ENCODE data around the gene CTIF. TPM values are rescaled to one million over a fixed set of nuclear protein-coding genes. Genes with fewer than 3 reads are reported as not detected.

Gene CTIF
- total and polyA plus RNA-seq, 2 donors (not counting 1 experiment from before 2014, with no cell fraction given): 27.2 to 28.1 TPM

DNA sequence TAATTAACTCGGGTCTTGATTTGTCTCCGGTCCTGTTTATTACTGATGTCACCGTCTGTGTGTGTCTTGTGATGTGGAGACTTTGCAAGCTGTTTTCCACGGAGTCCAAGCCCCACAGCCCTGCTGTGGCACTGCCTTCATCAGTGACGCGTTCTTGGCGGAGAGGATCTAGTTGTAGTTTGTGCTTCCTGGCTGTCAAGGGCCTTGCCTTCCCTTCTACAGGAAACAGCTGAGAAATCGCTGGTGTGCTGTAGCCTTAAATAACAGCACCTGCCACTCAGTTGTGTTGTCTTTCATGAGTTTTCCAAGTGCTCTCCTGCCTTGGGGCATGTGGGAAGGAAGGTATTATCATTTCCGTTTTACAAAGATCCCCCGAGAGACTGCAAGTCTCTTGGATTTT lies 26.3 kb downstream of the CTIF start:
- H4K20me1 ChIP-seq (ENCODE audit: control insufficient read depth, extremely low read depth, insufficient read depth, low read length): no peaks in the 10 kb centered on the region
- DNase-seq (ENCODE audit: low read depth in 2 of 2): no peak
- peaks cover 58% of the 10 kb centered on the region for H3K79me2 ChIP-seq (ENCODE audit: control insufficient read depth, insufficient read depth, low read length)
- no peak overlapping the region for H3K4me2 ChIP-seq (ENCODE audit: extremely low read depth, insufficient read depth, low read length)
- TF ChIP-seq, protein P1, sequence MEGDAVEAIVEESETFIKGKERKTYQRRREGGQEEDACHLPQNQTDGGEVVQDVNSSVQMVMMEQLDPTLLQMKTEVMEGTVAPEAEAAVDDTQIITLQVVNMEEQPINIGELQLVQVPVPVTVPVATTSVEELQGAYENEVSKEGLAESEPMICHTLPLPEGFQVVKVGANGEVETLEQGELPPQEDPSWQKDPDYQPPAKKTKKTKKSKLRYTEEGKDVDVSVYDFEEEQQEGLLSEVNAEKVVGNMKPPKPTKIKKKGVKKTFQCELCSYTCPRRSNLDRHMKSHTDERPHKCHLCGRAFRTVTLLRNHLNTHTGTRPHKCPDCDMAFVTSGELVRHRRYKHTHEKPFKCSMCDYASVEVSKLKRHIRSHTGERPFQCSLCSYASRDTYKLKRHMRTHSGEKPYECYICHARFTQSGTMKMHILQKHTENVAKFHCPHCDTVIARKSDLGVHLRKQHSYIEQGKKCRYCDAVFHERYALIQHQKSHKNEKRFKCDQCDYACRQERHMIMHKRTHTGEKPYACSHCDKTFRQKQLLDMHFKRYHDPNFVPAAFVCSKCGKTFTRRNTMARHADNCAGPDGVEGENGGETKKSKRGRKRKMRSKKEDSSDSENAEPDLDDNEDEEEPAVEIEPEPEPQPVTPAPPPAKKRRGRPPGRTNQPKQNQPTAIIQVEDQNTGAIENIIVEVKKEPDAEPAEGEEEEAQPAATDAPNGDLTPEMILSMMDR (conservative IDR thresholded peaks at IDR 0.05 in 1 of 2, IDR thresholded peaks at IDR 0.05 in 1 of 2; ENCODE audit: low read depth in 1 of 2, low read length in 2 of 2): no peak
- no peak for TF ChIP-seq EZH2 (IDR thresholded peaks at IDR 0.05; ENCODE audit: low read length, missing control alignments)
- H3K9me3 ChIP-seq (ENCODE audit: control insufficient read depth, insufficient read depth, low read depth, low read length): no peaks in the 10 kb centered on the region
- H3K4me1 ChIP-seq (ENCODE audit: control insufficient read depth, extremely low read depth, insufficient read depth, low read length): peaks cover 10% of the 10 kb centered on the region
- H3K9ac ChIP-seq (ENCODE audit: insufficient read depth, low read length): no peak overlapping the region
- no peaks in the 10 kb centered on the region for H3K27me3 ChIP-seq (ENCODE audit: control insufficient read depth, insufficient read depth, low read length)
- no peaks in the 10 kb centered on the region for H3K36me3 ChIP-seq (ENCODE audit: control insufficient read depth, insufficient read depth, low read length)
- H2AFZ ChIP-seq (ENCODE audit: low read length): no peak overlapping the region
- H3K27ac ChIP-seq (ENCODE audit: insufficient read depth, low read length): no peak overlapping the region
- H3K4me3 ChIP-seq (replicated peaks in 1 of 4; ENCODE audit: control extremely low read depth in 1 of 4, insufficient read depth in 1 of 4, low read depth in 3 of 4, low read length in 4 of 4): no peak overlapping the region

- DNase-seq (ENCODE audit: low read depth in 2 of 2): no peak
- Histone ChIP-seq H3K4me2 (ENCODE audit: extremely low read depth, insufficient read depth, low read length) (no peak overlapping the region), H3K4me3 (replicated peaks in 1 of 4; ENCODE audit: control extremely low read depth in 1 of 4, insufficient read depth in 1 of 4, low read depth in 3 of 4, low read length in 4 of 4) (no peak overlapping the region), H3K9ac (ENCODE audit: insufficient read depth, low read length) (no peak overlapping the region), H3K27ac (ENCODE audit: insufficient read depth, low read length) (no peak overlapping the region), H3K79me2 (ENCODE audit: control insufficient read depth, insufficient read depth, low read length) (peaks cover 59% of the 10 kb centered on the region), H3K27me3 (ENCODE audit: control insufficient read depth, insufficient read depth, low read length) (no peaks in the 10 kb centered on the region), H4K20me1 (ENCODE audit: control insufficient read depth, extremely low read depth, insufficient read depth, low read length) (no peaks in the 10 kb centered on the region), H2AFZ (ENCODE audit: low read length) (no peak overlapping the region), H3K36me3 (ENCODE audit: control insufficient read depth, insufficient read depth, low read length) (no peaks in the 10 kb centered on the region), H3K9me3 (ENCODE audit: control insufficient read depth, insufficient read depth, low read depth, low read length) (no peaks in the 10 kb centered on the region), H3K4me1 (ENCODE audit: control insufficient read depth, extremely low read depth, insufficient read depth, low read length) (peaks cover 10% of the 10 kb centered on the region)
- TF ChIP-seq, protein P1 (conservative IDR thresholded peaks at IDR 0.05 in 1 of 2, IDR thresholded peaks at IDR 0.05 in 1 of 2; ENCODE audit: low read depth in 1 of 2, low read length in 2 of 2): no peak
- TF ChIP-seq EZH2 (IDR thresholded peaks at IDR 0.05; ENCODE audit: low read length, missing control alignments): no peak
Measured at GRCh38 chr18:48566589-48566988, 27.8 kb downstream of the CTIF start.

- Histone ChIP-seq H3K9me3 (ENCODE audit: control insufficient read depth, insufficient read depth, low read depth, low read length) (no peaks in the 10 kb centered on the region), H3K27ac (ENCODE audit: insufficient read depth, low read length) (no peak overlapping the region), H3K36me3 (ENCODE audit: control insufficient read depth, insufficient read depth, low read length) (no peaks in the 10 kb centered on the region), H3K9ac (ENCODE audit: insufficient read depth, low read length) (no peak overlapping the region), H2AFZ (ENCODE audit: low read length) (no peak overlapping the region), H3K4me2 (ENCODE audit: extremely low read depth, insufficient read depth, low read length) (no peak overlapping the region), H3K27me3 (ENCODE audit: control insufficient read depth, insufficient read depth, low read length) (no peaks in the 10 kb centered on the region), H3K4me3 (replicated peaks in 1 of 4; ENCODE audit: control extremely low read depth in 1 of 4, insufficient read depth in 1 of 4, low read depth in 3 of 4, low read length in 4 of 4) (no peak overlapping the region), H3K4me1 (ENCODE audit: control insufficient read depth, extremely low read depth, insufficient read depth, low read length) (peaks cover 8% of the 10 kb centered on the region), H3K79me2 (ENCODE audit: control insufficient read depth, insufficient read depth, low read length) (peaks cover 58% of the 10 kb centered on the region), H4K20me1 (ENCODE audit: control insufficient read depth, extremely low read depth, insufficient read depth, low read length) (no peaks in the 10 kb centered on the region)
- no peak for TF ChIP-seq EZH2 (IDR thresholded peaks at IDR 0.05; ENCODE audit: low read length, missing control alignments)
- TF ChIP-seq, protein P1 (conservative IDR thresholded peaks at IDR 0.05 in 1 of 2, IDR thresholded peaks at IDR 0.05 in 1 of 2; ENCODE audit: low read depth in 1 of 2, low read length in 2 of 2): no peak
- DNase-seq (ENCODE audit: low read depth in 2 of 2): no peak
Measured at GRCh38 chr18:48567388-48567787, 28.6 kb downstream of the CTIF start.
